ENCODE results near the gene ORAI1. TPM values are rescaled to one million over a fixed set of nuclear protein-coding genes. Genes with fewer than 3 reads are reported as not detected.

ORAI1 gene
- total and polyA plus RNA-seq, 2 of the 13 experiments (the other 11 are each of a cell fraction or from before 2014, with no cell fraction given), result 9.2 to 17.2 TPM

GRCh38 chr12:121626087-121626852 lies at the start of gene ORAI1 (continued):
- TF ChIP-seq ZNF703 (CRISPR knock-in tag; IDR thresholded peaks at IDR 0.05; ENCODE audit: borderline replicate concordance) (no peak), MTA3 (CRISPR knock-in tag; IDR thresholded peaks at IDR 0.05) (no peak), ZNF564 (CRISPR knock-in tag; IDR thresholded peaks at IDR 0.05) (0 out of 2 replicates have a peak, but pooled peaks have one; percentile 14), ZNF264 (CRISPR knock-in tag; IDR thresholded peaks at IDR 0.05) (no peak), GMEB1 (CRISPR knock-in tag; IDR thresholded peaks at IDR 0.05; ENCODE audit: borderline replicate concordance) (no peak; the same call in 1 of the 2 replicates), KLF12 (CRISPR knock-in tag; IDR thresholded peaks at IDR 0.05; ENCODE audit: borderline replicate concordance) (peak; percentile 71; the same call in 1 of the 2 replicates), MYC (CRISPR knock-in tag; IDR thresholded peaks at IDR 0.05; ENCODE audit: borderline replicate concordance) (peak; percentile 19; the same call in 1 of the 2 replicates), HINFP (CRISPR knock-in tag; IDR thresholded peaks at IDR 0.05; ENCODE audit: low read depth) (no peak), MEF2D (CRISPR knock-in tag; IDR thresholded peaks at IDR 0.05) (no peak), ZNF136 (CRISPR knock-in tag; IDR thresholded peaks at IDR 0.05; ENCODE audit: low read depth) (0 out of 2 replicates have a peak, but pooled peaks have one; percentile 54), ZBTB39 (CRISPR knock-in tag; IDR thresholded peaks at IDR 0.05) (no peak), ZFP37 (CRISPR knock-in tag; IDR thresholded peaks at IDR 0.05; ENCODE audit: borderline replicate concordance) (peak; percentile 37; the same call in 1 of the 2 replicates), JUN (CRISPR knock-in tag; IDR thresholded peaks at IDR 0.05) (no peak; the same call in 1 of the 2 replicates), ZNF280B (CRISPR knock-in tag; IDR thresholded peaks at IDR 0.05; ENCODE audit: borderline replicate concordance) (peak; percentile 39; the same call in 1 of the 2 replicates), HOXA9 (CRISPR knock-in tag; IDR thresholded peaks at IDR 0.05; ENCODE audit: borderline replicate concordance) (no peak), THAP9 (CRISPR knock-in tag; IDR thresholded peaks at IDR 0.05; ENCODE audit: borderline replicate concordance) (no peak), SNAPC2 (CRISPR knock-in tag; IDR thresholded peaks at IDR 0.05) (peak; percentile 94), ZSCAN29 (CRISPR knock-in tag; conservative IDR thresholded peaks at IDR 0.05) (no peak)
